OCI-LY3 (cell line): ENCODE measurements around the gene BRAT1.

ENCODE experiments used
- EZH2phosphoT487 ChIP-seq: fragments of 200-600 bp; shearing (Covaris generic); IDR thresholded peaks from 2 replicates; pipeline ENCODE4 v1.6.1; 2018; ENCODE audit warnings: antibody characterized with exemption, mixed run types, low read depth
- TF ChIP-seq, protein P1 (sequence below): fragments of 200-600, 300-600 bp; sonication (generic); IDR thresholded peaks from 2 replicates; pipeline ENCODE4 v1.5.1; 2014; ENCODE audit warnings: antibody characterized with exemption, low read length, low read depth

DNA sequence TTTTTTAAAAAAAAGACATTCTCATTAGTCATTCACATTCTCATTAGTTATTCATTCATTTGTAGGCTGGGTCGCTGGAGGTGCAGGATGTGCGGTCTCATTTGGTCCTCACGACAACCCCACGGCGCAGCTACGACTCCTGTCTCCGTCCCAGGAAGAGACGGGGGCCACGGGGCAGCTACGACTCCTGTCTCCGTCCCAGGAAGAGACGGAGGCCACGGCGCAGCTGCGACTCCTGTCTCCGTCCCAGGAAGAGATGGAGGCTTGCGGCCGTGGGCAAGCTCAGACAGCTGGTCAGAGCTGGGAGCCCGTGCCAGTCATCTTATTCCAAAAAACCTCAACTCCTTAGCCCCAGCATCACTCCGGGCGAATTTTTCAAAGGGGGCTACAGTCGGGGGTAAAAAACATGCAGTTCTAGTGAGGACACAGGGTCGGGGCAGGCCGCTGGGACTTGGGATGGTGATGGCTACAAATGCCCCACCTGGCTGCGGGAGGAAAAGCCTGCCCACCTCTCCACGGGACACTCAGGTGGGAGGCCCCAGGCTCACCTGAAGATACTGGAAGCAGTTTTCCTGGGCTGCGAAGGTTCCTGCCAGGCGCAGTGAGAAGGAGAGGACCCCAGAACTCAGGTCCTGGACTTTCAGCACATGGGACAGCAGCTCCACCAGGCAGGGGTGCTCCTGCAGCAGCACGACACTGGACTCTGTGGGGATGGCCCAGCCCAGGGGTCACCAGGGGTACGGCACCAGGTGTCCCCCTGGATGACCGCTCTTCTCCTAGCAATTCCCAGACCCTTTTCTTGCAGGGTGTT, 8.3 kb downstream of the BRAT1 start:
- TF ChIP-seq, protein P1, sequence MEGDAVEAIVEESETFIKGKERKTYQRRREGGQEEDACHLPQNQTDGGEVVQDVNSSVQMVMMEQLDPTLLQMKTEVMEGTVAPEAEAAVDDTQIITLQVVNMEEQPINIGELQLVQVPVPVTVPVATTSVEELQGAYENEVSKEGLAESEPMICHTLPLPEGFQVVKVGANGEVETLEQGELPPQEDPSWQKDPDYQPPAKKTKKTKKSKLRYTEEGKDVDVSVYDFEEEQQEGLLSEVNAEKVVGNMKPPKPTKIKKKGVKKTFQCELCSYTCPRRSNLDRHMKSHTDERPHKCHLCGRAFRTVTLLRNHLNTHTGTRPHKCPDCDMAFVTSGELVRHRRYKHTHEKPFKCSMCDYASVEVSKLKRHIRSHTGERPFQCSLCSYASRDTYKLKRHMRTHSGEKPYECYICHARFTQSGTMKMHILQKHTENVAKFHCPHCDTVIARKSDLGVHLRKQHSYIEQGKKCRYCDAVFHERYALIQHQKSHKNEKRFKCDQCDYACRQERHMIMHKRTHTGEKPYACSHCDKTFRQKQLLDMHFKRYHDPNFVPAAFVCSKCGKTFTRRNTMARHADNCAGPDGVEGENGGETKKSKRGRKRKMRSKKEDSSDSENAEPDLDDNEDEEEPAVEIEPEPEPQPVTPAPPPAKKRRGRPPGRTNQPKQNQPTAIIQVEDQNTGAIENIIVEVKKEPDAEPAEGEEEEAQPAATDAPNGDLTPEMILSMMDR, result no peak
- TF ChIP-seq EZH2phosphoT487, result no peak
